Measurements from ENCODE around the gene DHRS13.

The DHRS13 gene

GRCh38 chr17:28917029-28917428 is 14.2 kb upstream of the DHRS13 start:
- TF ChIP-seq, protein P1, sequence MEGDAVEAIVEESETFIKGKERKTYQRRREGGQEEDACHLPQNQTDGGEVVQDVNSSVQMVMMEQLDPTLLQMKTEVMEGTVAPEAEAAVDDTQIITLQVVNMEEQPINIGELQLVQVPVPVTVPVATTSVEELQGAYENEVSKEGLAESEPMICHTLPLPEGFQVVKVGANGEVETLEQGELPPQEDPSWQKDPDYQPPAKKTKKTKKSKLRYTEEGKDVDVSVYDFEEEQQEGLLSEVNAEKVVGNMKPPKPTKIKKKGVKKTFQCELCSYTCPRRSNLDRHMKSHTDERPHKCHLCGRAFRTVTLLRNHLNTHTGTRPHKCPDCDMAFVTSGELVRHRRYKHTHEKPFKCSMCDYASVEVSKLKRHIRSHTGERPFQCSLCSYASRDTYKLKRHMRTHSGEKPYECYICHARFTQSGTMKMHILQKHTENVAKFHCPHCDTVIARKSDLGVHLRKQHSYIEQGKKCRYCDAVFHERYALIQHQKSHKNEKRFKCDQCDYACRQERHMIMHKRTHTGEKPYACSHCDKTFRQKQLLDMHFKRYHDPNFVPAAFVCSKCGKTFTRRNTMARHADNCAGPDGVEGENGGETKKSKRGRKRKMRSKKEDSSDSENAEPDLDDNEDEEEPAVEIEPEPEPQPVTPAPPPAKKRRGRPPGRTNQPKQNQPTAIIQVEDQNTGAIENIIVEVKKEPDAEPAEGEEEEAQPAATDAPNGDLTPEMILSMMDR (conservative IDR thresholded peaks at IDR 0.05) = no peak
- peak overlapping the region; percentile 33 for H3K27ac ChIP-seq

- TF ChIP-seq, protein P1 (conservative IDR thresholded peaks at IDR 0.05) = peak; percentile 95
- peak overlapping the region; percentile 33; the same call in 1 of the 2 replicates for H3K27ac ChIP-seq
Observed at GRCh38 chr17:28916302-28916934, 13.5 kb upstream of the DHRS13 start.

GRCh38 chr17:28912938-28913333 is 10.1 kb upstream of the DHRS13 start:
- TF ChIP-seq, protein P1 (conservative IDR thresholded peaks at IDR 0.05) = no peak
- peak overlapping the region; percentile 2; the same call in 1 of the 2 replicates for H3K27ac ChIP-seq

DNA sequence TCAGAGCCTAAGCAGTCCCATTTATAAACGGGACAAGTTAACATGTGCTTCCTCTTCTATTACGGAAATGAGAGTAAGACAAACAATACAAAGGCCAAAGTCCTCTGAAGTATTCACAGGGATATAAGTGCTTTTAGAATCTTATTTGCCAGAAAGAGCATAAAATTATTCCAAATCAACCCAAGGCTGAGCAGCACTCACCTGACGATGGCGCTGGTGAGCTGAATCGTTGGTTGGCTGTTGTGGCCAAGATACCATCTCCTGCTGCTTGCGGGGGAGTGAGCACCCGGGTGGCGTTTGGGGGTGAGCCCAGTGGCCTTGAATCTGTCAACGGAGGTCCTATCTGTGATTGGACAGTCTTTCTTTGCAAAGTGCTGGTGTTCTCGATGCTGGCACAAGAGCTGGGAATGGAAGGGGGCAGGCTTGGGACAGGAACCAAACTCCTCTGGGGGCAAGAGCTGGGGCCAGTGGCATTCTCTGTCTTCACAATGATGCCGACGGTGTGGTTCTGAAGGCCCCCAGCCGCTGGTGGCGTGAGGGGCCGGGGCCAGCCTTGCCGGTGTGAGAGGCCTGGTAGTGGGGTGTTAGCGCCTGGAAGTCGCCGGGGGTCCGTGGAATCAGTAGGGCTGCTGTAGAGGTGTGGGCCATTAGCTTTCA is 9.5 kb upstream of the DHRS13 start:
- TF ChIP-seq, protein P1 (conservative IDR thresholded peaks at IDR 0.05) = peak; percentile 47
- H3K27ac ChIP-seq = peak overlapping the region; percentile 2; the same call in 1 of the 2 replicates

DNA sequence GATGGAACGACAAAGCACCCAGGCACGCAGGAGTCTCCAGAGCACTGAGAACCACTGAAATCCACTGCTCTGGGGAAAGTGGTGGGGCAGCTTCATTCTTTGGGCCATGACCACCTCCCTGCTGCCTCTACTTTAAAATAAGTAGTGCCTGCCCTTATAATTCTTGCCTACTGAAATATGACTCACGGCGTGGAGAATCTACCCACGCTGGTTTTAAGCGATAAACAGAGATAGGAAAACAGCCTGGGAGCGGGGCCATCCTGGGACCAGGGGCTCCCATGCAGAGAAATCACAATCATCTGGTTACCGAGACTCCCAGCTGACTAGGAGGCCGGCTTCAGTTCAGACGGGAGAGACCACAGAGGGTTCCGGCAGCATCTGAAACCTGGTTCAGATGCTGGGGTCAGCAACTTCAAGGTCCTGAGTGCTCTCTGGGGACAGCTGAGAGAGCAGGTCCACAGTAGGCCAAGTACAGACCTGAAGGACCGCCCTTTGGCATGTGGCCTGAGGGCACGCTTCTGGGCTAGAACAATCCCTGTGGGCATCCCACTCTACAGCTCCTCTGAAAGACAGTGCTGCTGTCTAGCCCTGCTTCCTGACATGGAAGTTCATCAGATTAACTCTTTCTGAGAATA is 8.6 kb upstream of the DHRS13 start:
- no peak overlapping the region; the same call in 1 of the 2 replicates for H3K27ac ChIP-seq
- TF ChIP-seq, protein P1 (conservative IDR thresholded peaks at IDR 0.05) = no peak

DNA sequence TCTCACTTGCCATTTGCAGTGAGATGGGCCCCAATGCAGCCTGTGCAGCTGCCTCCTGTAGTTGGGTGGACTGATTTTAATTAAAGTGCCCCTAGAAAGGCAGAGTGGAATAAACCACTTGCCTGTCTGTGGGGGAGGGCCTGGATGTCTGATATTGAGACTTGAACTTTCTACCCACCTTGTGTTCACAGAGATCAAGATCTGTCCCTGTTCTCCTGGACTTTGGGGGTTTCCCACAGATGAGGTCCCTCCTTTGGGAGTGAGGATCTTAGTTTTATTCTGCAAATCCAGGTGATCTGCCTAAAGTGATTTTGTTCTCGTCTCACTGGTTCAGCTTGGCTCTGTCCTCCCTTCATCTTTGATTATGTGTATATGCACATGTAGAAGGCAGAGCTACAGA is 7.7 kb upstream of the DHRS13 start:
- H3K27ac ChIP-seq = no peak overlapping the region
- TF ChIP-seq, protein P1 (conservative IDR thresholded peaks at IDR 0.05) = no peak

- TF ChIP-seq, protein P1 (conservative IDR thresholded peaks at IDR 0.05) = no peak
Observed at GRCh38 chr17:28908640-28909167, 5.8 kb upstream of the DHRS13 start.

More at GRCh38 chr17:28908640-28909167, 5.8 kb upstream of the DHRS13 start:
- peak overlapping the region; percentile 17 for H3K27ac ChIP-seq

All from VCaP (cell line).